AG04450 (cell line): ENCODE measurements around the gene GRAP2. TPM values are rescaled to one million over a fixed set of nuclear protein-coding genes. Genes with fewer than 3 reads are reported as not detected.

ENCODE experiments used
- CTCF ChIA-PET: fragments of 300-600, 350-600 bp; formaldehyde crosslinking; extraction: SDS; loops from one replicate; lab custom pipeline; 2022; ENCODE audit warnings: antibody characterized with exemption, inconsistent platforms; lab: Charles Lee
- POLR2A ChIA-PET: fragments of 350-600 bp; formaldehyde crosslinking; extraction: SDS; loops from one replicate; lab custom pipeline; 2021; ENCODE audit warnings: antibody characterized with exemption, inconsistent platforms; lab: Yijun Ruan, JAX
- DNase-seq: peaks from one replicate; pipeline ENCODE4 v3.0.0-alpha.2; 2011; ENCODE audit warnings: low read depth, low spot score
- H3K27ac ChIP-seq: one replicate; pipeline ENCODE4 v1.5.1; 2012; ENCODE audit warnings: low read depth, low read length, control low read depth
- H3K27me3 ChIP-seq: one replicate; pipeline ENCODE4 v1.6.0; 2012; ENCODE audit warnings: low read length; ENCODE audit not compliant: control insufficient read depth, insufficient read depth
- H3K4me3 ChIP-seq: 2 replicates; pipeline ENCODE4 v1.5.1; 2011; ENCODE audit warnings: mild to moderate bottlenecking, low read depth, low read length, control low read depth
- H3K9me3 ChIP-seq: 2 replicates; pipeline ENCODE4 v1.5.1; 2012; ENCODE audit warnings: low read length; ENCODE audit not compliant: control insufficient read depth, insufficient read depth
- CTCF ChIP-seq: IDR thresholded peaks from 2 replicates; pipeline ENCODE4 v1.5.1; 2011; ENCODE audit warnings: low read depth, low read length, control low read depth, inconsistent platforms
- polyA plus RNA-seq: library from polyadenylated mRNA; depleted of rRNA; stranded (reverse); fragments of >200 nt; gene quantifications from 2 replicates; pipeline ENCODE4 v1.2.3, GENCODE V29; 2011

Gene GRAP2
- polyA plus RNA-seq, 1 experiment: not detected

GRCh38 chr22:39910876-39911613 lies 10.2 kb downstream of the GRAP2 start:
- ChIA-PET POLR2A (no interaction called here), CTCF (interaction anchor here (0.6 kb wide), 1 partner anchor 99 kb away, joined by 10 read pairs; no protein-coding TSS in a partner anchor)
- DNase-seq: no peak
- Histone ChIP-seq H3K4me3 (no peak overlapping the region), H3K9me3 (no peaks in the 10 kb centered on the region), H3K27me3 (peaks cover 34% of the 10 kb centered on the region), H3K27ac (no peak overlapping the region)
- TF ChIP-seq CTCF: no peak

GRCh38 chr22:39913321-39913720 lies 12.4 kb downstream of the GRAP2 start:
- POLR2A ChIA-PET: no interaction called here
- Histone ChIP-seq H3K4me3 (no peak overlapping the region), H3K27me3 (peaks cover 34% of the 10 kb centered on the region), H3K9me3 (no peaks in the 10 kb centered on the region), H3K27ac (no peak overlapping the region)
- TF ChIP-seq CTCF: no peak
- no peak for DNase-seq
- CTCF ChIA-PET: no interaction called here

GRCh38 chr22:39913886-39914285 lies 13.0 kb downstream of the GRAP2 start:
- Histone ChIP-seq H3K4me3 (no peak overlapping the region), H3K27me3 (peaks cover 38% of the 10 kb centered on the region), H3K9me3 (no peaks in the 10 kb centered on the region), H3K27ac (no peak overlapping the region)
- DNase-seq: no peak
- ChIA-PET CTCF (no interaction called here), POLR2A (no interaction called here)
- no peak for TF ChIP-seq CTCF

DNA sequence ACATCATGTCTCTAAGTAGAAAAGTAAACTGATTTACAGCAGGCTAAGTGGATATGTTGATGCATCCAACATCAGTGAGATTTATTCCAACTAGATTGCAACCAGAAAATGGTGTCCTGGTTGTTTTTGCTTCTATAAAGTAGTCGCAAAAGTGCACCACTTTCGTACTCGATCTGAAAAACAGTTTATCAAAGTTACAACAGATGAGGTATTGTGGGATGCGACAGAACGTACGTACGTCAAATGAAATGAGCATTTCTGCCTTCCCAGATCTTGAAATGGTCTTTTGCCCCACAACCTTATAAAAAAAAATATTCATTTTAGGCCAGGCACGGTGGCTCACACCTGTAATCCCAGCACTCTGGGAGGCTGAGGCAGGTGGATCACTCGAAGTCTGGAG lies 13.7 kb downstream of the GRAP2 start:
- CTCF ChIA-PET: no interaction called here
- POLR2A ChIA-PET: no interaction called here
- H3K27ac ChIP-seq: no peak overlapping the region
- no peak for DNase-seq
- TF ChIP-seq CTCF: no peak
- peaks cover 38% of the 10 kb centered on the region for H3K27me3 ChIP-seq
- H3K9me3 ChIP-seq: no peaks in the 10 kb centered on the region
- H3K4me3 ChIP-seq: no peak overlapping the region

DNA sequence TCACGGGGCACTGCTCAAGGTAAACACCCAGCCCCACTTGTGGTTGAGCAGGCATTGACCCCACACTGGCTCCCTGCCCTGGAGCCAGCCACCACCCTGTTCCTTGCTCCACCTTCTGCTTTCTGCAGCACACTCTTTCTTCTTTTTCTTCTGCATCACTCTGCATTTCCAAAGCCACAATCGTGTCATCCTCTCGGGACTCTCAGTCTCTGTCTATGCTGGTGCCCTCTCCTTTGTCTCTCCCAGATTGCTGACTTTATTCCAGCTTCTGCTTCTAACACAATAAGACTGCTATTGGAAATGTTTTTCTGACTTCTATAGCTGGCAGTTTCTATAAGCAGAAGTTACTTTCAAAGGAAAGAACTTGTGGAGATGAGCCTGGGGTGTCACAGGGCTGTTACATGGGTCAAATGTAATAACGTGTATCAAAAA lies 14.4 kb downstream of the GRAP2 start:
- peaks cover 37% of the 10 kb centered on the region for H3K27me3 ChIP-seq
- TF ChIP-seq CTCF: no peak
- H3K27ac ChIP-seq: no peak overlapping the region
- DNase-seq: no peak
- no peak overlapping the region for H3K4me3 ChIP-seq
- H3K9me3 ChIP-seq: no peaks in the 10 kb centered on the region
- ChIA-PET CTCF (no interaction called here), POLR2A (no interaction called here)
